HG02973 (cell line): Measurements from ENCODE around the gene TERC.

ENCODE experiments used
- ATAC-seq: cut with Tn5 transposase; IDR thresholded peaks from one replicate; pipeline ENCODE4 v1.9.1; 2021; ENCODE audit warnings: moderate library complexity; ENCODE audit not compliant: unreplicated experiment

TERC gene

DNA sequence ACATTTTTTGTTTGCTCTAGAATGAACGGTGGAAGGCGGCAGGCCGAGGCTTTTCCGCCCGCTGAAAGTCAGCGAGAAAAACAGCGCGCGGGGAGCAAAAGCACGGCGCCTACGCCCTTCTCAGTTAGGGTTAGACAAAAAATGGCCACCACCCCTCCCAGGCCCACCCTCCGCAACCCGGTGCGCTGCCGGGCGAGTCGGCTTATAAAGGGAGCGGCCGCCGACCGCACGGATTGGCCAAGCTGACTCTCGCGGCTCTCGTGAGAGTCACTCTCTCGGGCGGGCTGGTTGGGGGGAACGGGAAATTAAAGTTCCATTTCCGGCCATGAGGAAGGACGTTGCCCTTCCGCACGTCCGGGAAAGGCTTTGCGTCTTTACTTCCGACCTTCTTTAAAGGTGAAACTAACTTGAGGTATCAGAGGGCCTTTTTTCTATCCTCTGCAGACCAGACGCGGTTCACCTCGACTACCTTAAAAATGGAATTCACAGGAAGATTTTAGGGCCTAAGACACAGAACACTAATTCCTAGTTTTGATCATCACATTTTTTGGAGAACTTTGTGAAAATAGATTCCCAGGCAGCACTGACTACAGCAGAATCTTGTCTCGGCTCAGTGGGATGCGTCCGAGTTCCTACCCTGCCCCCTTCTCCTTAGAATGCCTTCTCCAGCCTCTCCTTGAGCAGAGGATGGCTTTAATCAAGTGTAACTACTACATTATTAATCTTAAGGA, at the start of gene TERC:
TSS of gene TERC (minus strand) at position 179 of the 731 bp plus-strand sequence.
- ATAC-seq, result peak; percentile 74

GRCh38 chr3:169813757-169814517, 49.1 kb upstream of the TERC start:
- ATAC-seq, result peak; percentile 87

- no peak for ATAC-seq
Observed at GRCh38 chr3:169813278-169813677, 48.4 kb upstream of the TERC start.

DNA sequence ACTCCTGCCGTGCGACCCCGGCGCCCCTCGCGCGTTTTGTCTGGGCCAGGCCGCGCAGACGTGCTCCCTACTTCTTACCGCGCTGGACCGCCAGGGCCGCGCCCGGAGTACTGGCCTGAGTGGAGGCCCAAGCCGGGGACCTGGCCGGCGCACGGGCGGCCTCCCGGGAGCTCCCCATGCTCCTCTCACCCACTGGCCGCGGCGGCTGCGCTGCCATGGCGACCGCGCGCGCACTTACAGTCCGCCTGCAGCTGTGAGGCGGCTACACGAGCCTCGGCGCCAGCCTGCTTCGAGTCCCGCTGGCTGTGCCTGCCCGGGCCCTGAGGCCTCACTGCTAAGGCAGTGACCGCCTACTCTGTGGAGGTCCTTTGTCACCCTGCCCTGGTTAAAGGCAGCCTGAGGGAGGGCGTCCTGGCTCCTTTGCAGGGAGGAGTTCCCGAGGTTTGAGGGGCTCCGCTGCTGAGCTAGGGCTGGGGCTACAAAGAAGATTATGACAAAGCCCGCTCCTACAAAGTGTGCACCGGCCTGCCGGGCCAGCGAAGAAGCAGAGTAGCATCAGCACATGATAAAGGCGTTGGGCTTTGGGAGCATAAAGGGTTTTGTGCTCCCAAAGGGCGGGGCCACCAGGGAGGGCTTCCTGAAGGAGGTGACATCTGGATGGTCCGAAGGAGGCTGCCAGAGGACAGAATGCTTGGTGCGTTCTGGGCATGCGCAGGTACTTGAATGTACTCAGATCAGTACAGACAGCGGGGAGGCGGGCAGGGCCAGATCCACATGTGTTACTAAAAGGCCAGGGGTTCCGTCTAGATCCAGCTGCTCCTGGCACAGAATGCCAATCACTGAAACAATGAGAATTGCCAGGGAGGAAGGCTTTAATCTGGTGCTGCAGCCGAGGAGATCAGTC, 47.7 kb upstream of the TERC start, which contains the start of the genes LRRC34 and LRRIQ4:
TSS of gene LRRC34 (minus strand) at position 573 of the 904 bp plus-strand sequence. CDS start at position 217, 356 bp downstream.
TSS of gene LRRIQ4 (plus strand) at position 539 of the 904 bp plus-strand sequence. CDS start 9,052 bp downstream, outside the sequence.
- peak; percentile 62 for ATAC-seq

- no peak for ATAC-seq
Observed at GRCh38 chr3:169811631-169812331, 46.9 kb upstream of the TERC start.

DNA sequence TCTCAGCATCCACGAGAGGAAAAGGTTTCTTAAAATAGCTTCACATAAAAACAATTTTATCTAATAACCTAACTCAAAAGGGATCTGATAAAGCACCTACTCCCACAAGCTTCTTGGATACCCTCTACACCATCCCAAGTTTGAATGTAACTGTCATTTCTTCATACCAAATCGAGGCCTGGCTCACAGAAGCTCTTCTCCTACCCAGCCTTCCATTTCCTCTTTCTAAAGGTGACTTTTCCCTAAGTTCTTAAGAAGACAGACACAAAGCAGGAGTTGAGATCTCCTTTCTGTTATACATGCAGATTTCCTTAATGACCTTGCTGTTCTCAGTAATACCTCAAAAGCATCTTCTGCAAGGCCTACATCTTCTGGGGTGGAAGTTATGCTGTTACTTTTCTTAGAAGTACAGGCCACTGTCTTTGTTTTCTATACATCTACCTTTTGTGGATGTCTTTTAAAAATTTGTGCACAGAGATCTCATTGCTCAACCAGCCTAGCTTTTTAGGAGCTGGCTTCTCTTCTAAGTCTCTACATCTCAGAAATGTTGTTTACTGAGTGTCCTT, 44.5 kb upstream of the TERC start:
- ATAC-seq, result no peak

DNA sequence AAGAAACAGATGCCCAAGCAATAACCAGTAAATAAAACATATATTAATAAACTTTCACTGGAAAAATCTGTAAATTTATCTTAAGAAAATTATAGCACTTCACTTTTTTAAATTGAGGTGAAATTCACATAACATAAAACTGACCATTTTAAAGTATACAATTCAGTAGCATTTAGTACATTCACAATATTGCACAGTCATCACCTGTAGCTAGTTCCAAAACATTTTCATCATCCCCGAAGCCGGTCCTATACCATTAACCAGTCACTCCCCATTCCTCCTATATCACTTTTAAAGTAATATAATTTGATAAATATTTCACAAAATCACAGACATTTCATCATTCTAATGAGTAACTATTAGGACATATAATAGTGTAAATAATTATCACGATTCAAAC, 39.8 kb upstream of the TERC start:
- no peak for ATAC-seq

DNA sequence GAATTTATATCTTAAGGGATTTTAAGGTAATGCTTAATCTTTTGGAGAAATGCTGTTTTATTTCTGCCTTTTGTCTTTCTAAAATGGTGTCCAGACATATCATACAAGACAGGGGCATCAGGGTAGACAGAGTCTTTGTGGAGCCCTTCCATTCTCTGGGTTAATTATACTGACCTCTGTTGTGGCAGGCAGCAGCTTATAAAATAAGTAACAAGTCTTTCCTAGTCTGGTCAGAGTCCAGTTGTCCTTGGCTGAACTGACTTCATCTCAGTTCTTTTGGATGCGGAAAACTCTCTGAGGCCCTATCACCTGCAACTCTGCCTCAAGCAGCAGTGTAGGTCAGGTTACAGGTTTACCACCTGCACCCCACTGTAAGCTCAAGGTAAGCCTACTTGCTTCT, 27.5 kb upstream of the TERC start:
- ATAC-seq, result no peak

- ATAC-seq, result no peak
Observed at GRCh38 chr3:169790687-169791429, 26.0 kb upstream of the TERC start.

GRCh38 chr3:169790219-169790618, 25.4 kb upstream of the TERC start:
- no peak for ATAC-seq

GRCh38 chr3:169787791-169788190, 22.9 kb upstream of the TERC start:
- ATAC-seq, result no peak

- no peak for ATAC-seq
Observed at GRCh38 chr3:169787120-169787519, 22.3 kb upstream of the TERC start.

DNA sequence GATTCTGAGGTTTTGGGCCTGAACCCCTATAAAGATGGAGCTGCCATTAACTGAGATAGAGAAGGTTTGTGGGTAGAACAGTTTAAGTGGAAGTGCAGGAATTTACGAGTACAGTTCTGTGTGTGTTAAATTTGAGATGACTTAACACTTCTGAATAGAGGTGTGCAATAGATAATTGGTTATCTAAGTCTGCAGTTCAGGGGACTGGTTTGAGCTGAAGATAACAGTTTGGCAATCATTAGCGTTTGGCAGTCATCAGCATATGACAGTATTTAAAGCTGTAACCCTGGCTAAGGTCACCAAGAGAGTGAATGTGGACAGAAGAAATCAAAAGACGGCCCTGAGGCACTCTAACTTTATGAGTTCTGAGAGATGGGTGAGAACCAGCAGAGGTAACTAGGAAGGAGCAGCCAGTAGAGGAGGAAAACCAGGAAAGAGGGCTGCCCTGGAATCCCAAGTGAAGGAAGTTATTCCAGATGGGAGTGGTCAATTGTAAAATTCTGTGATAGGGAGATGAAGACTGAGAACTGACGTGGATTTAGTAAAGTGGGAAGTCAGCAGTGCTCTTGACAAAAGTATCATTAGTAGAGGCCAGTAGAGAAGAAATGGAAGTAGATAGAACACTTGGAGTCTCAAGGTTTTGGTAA, 16.5 kb upstream of the TERC start:
- ATAC-seq, result no peak

- ATAC-seq, result no peak
Observed at GRCh38 chr3:169780742-169781141, 15.9 kb upstream of the TERC start.

- no peak for ATAC-seq
Observed at GRCh38 chr3:169777822-169778221, 13.0 kb upstream of the TERC start.

GRCh38 chr3:169774186-169774585, 9.3 kb upstream of the TERC start:
- no peak for ATAC-seq

DNA sequence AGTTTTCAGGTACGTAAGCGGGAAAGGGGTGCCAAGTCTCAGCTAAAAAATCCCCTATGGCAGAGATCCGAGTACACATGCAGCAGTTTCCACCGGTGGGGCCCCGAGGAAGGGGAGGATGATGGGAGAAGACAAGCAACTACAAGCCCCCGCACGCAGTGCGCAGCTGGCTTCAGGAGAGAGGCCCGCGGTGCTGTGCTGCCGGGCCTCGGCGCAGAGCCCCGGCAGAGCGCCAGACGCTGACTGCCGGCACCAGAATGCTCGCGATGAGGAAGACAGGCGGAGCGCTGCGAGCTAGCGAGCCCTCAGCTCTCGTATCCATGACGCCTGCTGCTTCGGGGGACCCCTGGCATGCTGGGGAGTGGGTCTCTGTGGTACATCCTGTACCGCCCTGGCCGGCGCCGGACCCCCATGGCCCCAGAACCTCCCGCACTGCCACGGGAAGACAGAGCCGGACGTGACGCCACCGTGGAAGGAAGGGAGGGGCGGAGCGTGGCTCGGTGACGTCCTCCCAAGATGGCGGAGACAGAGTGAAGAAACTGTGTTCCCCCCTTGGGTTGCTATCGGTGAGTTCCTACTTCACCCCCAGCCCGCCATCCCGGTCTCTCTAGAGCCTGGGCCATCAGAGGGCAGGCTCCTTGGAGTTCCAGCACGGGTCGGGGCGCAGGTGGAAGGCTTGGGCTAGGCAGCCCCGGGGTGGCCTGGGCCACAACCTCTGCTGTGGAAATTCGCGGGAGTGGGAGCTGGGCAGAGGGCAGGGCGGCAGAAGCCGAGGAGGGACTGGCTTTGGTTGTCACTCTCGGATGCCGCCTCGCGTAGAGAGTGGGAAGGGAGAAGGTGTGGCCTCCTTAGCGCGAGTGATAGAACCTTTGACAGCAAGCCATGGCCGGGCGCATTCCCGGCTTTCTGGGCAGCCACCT, 8.3 kb upstream of the TERC start, which contains the start of gene MYNN:
TSS of gene MYNN (plus strand) at position 500 of the 920 bp plus-strand sequence. CDS start 900 bp downstream, outside the sequence.
- ATAC-seq, result peak; percentile 83
